ENCODE results near the gene FBXL22.

Gene FBXL22

DNA sequence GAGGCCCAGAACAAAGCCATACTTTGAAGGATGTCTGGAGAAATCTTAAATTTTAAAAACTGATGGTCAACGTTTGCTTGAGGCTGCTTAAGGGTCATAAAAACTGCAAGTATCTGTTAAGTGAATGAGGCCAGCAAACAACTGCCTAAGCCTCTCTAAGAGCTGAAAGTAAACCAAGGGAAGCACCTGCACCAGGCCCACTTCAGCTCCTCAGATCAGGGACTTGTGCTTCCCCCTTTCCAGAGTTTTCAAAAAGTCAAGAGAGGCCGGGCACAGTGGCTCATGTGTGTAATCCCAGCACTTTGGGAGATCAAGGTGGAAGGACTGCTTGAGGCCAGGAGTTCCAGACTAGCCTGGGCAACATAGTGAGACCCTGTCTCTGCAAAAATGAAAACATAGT lies 9.1 kb downstream of the FBXL22 start:
- no peak overlapping the region for H3K27ac ChIP-seq (ENCODE audit: low read length)
- no peak overlapping the region for H2AFZ ChIP-seq (ENCODE audit: low read depth, low read length)
- no peak overlapping the region for H3K4me3 ChIP-seq (ENCODE audit: low read length)
- no peak overlapping the region for H3K4me2 ChIP-seq (ENCODE audit: low read length)
- no peaks in the 10 kb centered on the region for H3K27me3 ChIP-seq (ENCODE audit: low read depth, low read length)
- H3K9me3 ChIP-seq (ENCODE audit: insufficient read depth, low read length), result no peaks in the 10 kb centered on the region
- TF ChIP-seq CTCF (IDR thresholded peaks at IDR 0.05; ENCODE audit: low read depth, low read length) (no peak), EZH2phosphoT487 (IDR thresholded peaks at IDR 0.05; ENCODE audit: low read depth) (no peak)
- H4K20me1 ChIP-seq (ENCODE audit: insufficient read depth, low read length), result no peaks in the 10 kb centered on the region
- H3K79me2 ChIP-seq (ENCODE audit: low read length), result no peaks in the 10 kb centered on the region
- H3K4me1 ChIP-seq (ENCODE audit: low read length), result peaks cover 50% of the 10 kb centered on the region
- no peak overlapping the region; the same call in 1 of the 2 replicates for H3K9ac ChIP-seq (ENCODE audit: low read length)
- peaks cover 21% of the 10 kb centered on the region for H3K36me3 ChIP-seq (replicated peaks; ENCODE audit: low read depth, low read length)

DNA sequence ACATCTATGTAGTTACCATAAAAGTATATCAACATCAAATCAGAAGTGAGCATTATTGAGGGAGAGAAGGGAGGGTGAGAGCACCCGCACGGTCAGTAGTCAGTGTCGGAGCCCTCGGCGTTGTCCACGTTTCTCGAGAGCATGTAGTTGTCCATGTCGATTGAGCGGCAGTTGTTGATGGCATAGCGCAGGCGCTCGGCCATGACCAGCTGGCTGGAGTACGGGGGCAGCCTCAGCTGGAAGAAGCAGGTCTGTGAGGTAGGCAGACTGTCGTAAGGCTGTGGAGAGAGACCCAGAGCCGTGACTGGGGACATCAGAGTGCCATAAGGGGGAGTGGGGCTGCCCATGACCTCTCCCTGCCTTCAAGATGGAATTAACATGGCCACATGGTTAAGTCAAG lies 11.8 kb downstream of the FBXL22 start:
- Histone ChIP-seq H2AFZ (ENCODE audit: low read depth, low read length) (no peak overlapping the region), H3K36me3 (replicated peaks; ENCODE audit: low read depth, low read length) (peaks cover 26% of the 10 kb centered on the region), H3K4me1 (ENCODE audit: low read length) (peaks cover 30% of the 10 kb centered on the region), H3K79me2 (ENCODE audit: low read length) (no peaks in the 10 kb centered on the region), H3K9me3 (ENCODE audit: insufficient read depth, low read length) (no peaks in the 10 kb centered on the region), H3K27me3 (ENCODE audit: low read depth, low read length) (no peaks in the 10 kb centered on the region), H4K20me1 (ENCODE audit: insufficient read depth, low read length) (no peaks in the 10 kb centered on the region), H3K4me2 (ENCODE audit: low read length) (no peak overlapping the region), H3K27ac (ENCODE audit: low read length) (no peak overlapping the region), H3K9ac (ENCODE audit: low read length) (no peak overlapping the region), H3K4me3 (ENCODE audit: low read length) (no peak overlapping the region)
- no peak for TF ChIP-seq CTCF (IDR thresholded peaks at IDR 0.05; ENCODE audit: low read depth, low read length)
- no peak for TF ChIP-seq EZH2phosphoT487 (IDR thresholded peaks at IDR 0.05; ENCODE audit: low read depth)

DNA sequence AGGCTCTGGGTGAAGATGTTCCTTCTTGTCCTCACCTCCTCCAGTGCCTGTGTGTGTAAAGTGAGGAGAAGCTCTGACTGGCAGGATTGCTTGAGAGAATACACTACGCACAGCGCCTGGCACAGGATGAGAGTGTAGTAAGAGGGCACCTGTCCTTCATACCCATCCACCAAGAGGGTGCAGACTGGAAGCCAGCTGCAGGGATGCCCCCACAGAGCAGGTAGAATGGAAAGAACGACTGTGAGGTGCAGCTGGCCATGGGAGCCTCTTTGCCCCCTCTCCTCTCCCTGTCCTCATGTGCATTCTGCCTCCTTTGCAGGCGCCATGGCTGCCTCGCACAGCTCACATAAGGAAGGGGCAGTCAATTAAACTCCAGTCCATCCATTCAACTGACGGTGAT lies 12.3 kb downstream of the FBXL22 start:
- H3K4me3 ChIP-seq (ENCODE audit: low read length), result no peak overlapping the region
- H3K27me3 ChIP-seq (ENCODE audit: low read depth, low read length), result no peaks in the 10 kb centered on the region
- no peak overlapping the region for H2AFZ ChIP-seq (ENCODE audit: low read depth, low read length)
- H3K4me1 ChIP-seq (ENCODE audit: low read length), result peaks cover 29% of the 10 kb centered on the region
- no peak overlapping the region for H3K9ac ChIP-seq (ENCODE audit: low read length)
- no peaks in the 10 kb centered on the region for H3K79me2 ChIP-seq (ENCODE audit: low read length)
- no peaks in the 10 kb centered on the region for H4K20me1 ChIP-seq (ENCODE audit: insufficient read depth, low read length)
- H3K9me3 ChIP-seq (ENCODE audit: insufficient read depth, low read length), result no peaks in the 10 kb centered on the region
- no peak overlapping the region; the same call in 1 of the 2 replicates for H3K27ac ChIP-seq (ENCODE audit: low read length)
- H3K36me3 ChIP-seq (replicated peaks; ENCODE audit: low read depth, low read length), result peaks cover 28% of the 10 kb centered on the region
- H3K4me2 ChIP-seq (ENCODE audit: low read length), result peak overlapping the region; percentile 34; the same call in 1 of the 2 replicates
- TF ChIP-seq CTCF (IDR thresholded peaks at IDR 0.05; ENCODE audit: low read depth, low read length) (no peak), EZH2phosphoT487 (IDR thresholded peaks at IDR 0.05; ENCODE audit: low read depth) (no peak)

DNA sequence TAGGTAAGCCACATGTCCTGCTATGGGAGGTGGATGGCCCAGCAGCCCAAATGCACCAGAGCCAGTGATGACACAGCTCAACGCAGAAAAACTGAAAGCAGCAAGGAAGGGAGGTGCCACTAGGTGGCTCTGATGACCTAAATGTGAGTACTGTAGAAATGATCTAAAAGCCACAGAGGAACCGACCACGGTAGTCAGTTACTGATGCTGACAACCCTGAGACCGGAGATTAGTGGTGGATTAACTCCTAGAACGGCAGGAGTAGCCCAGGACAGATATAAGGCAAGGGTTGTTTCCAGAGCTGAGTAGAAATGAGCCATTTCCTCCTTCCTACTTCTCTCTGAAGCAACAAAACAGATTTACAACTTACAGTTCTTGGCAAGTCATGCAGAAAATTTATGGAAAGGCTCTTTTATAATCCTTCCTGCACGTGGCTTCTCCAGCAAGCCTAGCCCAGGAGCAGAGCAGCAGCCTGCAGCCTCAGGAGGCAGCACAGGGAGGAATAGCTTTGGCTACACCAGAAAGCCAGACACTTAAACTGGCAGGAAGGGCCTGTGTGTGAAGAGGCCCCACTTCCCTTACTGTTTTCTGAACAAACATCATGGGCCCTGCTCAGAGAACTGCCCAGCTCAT lies 13.1 kb downstream of the FBXL22 start:
- H3K4me3 ChIP-seq (ENCODE audit: low read length), result no peak overlapping the region
- H3K9me3 ChIP-seq (ENCODE audit: insufficient read depth, low read length), result no peaks in the 10 kb centered on the region
- peak overlapping the region; percentile 63 for H3K27ac ChIP-seq (ENCODE audit: low read length)
- TF ChIP-seq CTCF (IDR thresholded peaks at IDR 0.05; ENCODE audit: low read depth, low read length) (peak; percentile 90), EZH2phosphoT487 (IDR thresholded peaks at IDR 0.05; ENCODE audit: low read depth) (no peak)
- peaks cover 29% of the 10 kb centered on the region for H3K4me1 ChIP-seq (ENCODE audit: low read length)
- H3K9ac ChIP-seq (ENCODE audit: low read length), result peak overlapping the region; percentile 31; the same call in 1 of the 2 replicates
- H3K79me2 ChIP-seq (ENCODE audit: low read length), result no peaks in the 10 kb centered on the region
- H3K36me3 ChIP-seq (replicated peaks; ENCODE audit: low read depth, low read length), result peaks cover 35% of the 10 kb centered on the region
- H3K4me2 ChIP-seq (ENCODE audit: low read length), result peak overlapping the region; percentile 34
- H2AFZ ChIP-seq (ENCODE audit: low read depth, low read length), result no peak overlapping the region
- H3K27me3 ChIP-seq (ENCODE audit: low read depth, low read length), result no peaks in the 10 kb centered on the region
- no peaks in the 10 kb centered on the region for H4K20me1 ChIP-seq (ENCODE audit: insufficient read depth, low read length)
